Measurements from ENCODE around the gene KCTD8. TPM values are rescaled to one million over a fixed set of nuclear protein-coding genes. Genes with fewer than 3 reads are reported as not detected.

Gene KCTD8
- total and polyA plus RNA-seq, 2 donors (not counting 1 experiment from before 2014, with no cell fraction given) = not detected

GRCh38 chr4:44462259-44462658 lies 13.7 kb upstream of the KCTD8 start:
- H3K4me1 ChIP-seq (ENCODE audit: control insufficient read depth in 2 of 2, insufficient read depth in 2 of 2, low read length in 2 of 2) = no peaks in the 10 kb centered on the region
- no peaks in the 10 kb centered on the region for H3K27me3 Mint-ChIP-seq
- no peaks in the 10 kb centered on the region for H3K27me3 ChIP-seq (replicated peaks in 1 of 4; ENCODE audit: control extremely low read depth in 1 of 4, control insufficient read depth in 3 of 4, insufficient read depth in 4 of 4, low read length in 3 of 4)
- no peak overlapping the region for H3K27ac Mint-ChIP-seq
- H4K20me1 ChIP-seq (ENCODE audit: control insufficient read depth, insufficient read depth, low read length, poor library complexity, severe bottlenecking) = no peaks in the 10 kb centered on the region
- no peak overlapping the region for H3K4me2 ChIP-seq (replicated peaks; ENCODE audit: low read depth, low read length, poor library complexity, severe bottlenecking)
- TF ChIP-seq EZH2 (IDR thresholded peaks at IDR 0.05; ENCODE audit: borderline replicate concordance, insufficient read depth, low read depth, low read length, poor library complexity, severe bottlenecking) = no peak
- TF ChIP-seq CTCF (IDR thresholded peaks at IDR 0.05) = no peak
- ATAC-seq (ENCODE audit: low read depth) = no peak
- intact Hi-C loops (cut with micrococcal nuclease) = no loop called here
- H3K79me2 ChIP-seq (ENCODE audit: control insufficient read depth, insufficient read depth, low read length) = no peaks in the 10 kb centered on the region
- no peak overlapping the region for H3K9ac ChIP-seq (ENCODE audit: low read length)
- H3K4me1 Mint-ChIP-seq = no peaks in the 10 kb centered on the region
- no peaks in the 10 kb centered on the region for H3K36me3 ChIP-seq (replicated peaks in 1 of 2; ENCODE audit: control extremely low read depth in 1 of 2, control insufficient read depth in 1 of 2, extremely low read depth in 1 of 2, insufficient read depth in 2 of 2, low read length in 1 of 2)
- H2AFZ ChIP-seq (ENCODE audit: insufficient read depth, low read depth, low read length, poor library complexity, severe bottlenecking) = no peak overlapping the region
- H3K27ac ChIP-seq (ENCODE audit: low read length in 2 of 2) = no peak overlapping the region
- H3K9me3 Mint-ChIP-seq (ENCODE audit: insufficient read depth) = no peaks in the 10 kb centered on the region
- H3K4me3 ChIP-seq (ENCODE audit: control extremely low read depth in 1 of 5, extremely low read depth in 1 of 5, insufficient read depth in 1 of 5, low read depth in 2 of 5, low read length in 4 of 5) = no peak overlapping the region
- peaks cover 0 to 1% (median 0%) of the 10 kb centered on the region in 3 donors for H3K9me3 ChIP-seq (ENCODE audit: control extremely low read depth in 1 of 3, control insufficient read depth in 2 of 3, insufficient read depth in 1 of 3, low read length in 2 of 3)
- 67% methylated on average over 1 of the region's 1 CpG for WGBS (ENCODE audit: insufficient coverage)
- POLR2A ChIA-PET = no interaction called here
- CTCF ChIA-PET = interaction anchor here (1.4 kb wide), 1 partner anchor 13 kb away, joined by 3 read pairs; the partner anchor contains the start of gene KCTD8
- DNase-seq = no peak
- H3K4me3 Mint-ChIP-seq = no peak overlapping the region

GRCh38 chr4:44447563-44448504 lies 775 bp downstream of the KCTD8 start:
- Histone ChIP-seq H3K4me2 (replicated peaks; ENCODE audit: low read depth, low read length, poor library complexity, severe bottlenecking) (peak overlapping the region; percentile 81), H3K79me2 (ENCODE audit: control insufficient read depth, insufficient read depth, low read length) (no peaks in the 10 kb centered on the region), H3K4me1 (ENCODE audit: control insufficient read depth in 2 of 2, insufficient read depth in 2 of 2, low read length in 2 of 2) (peaks cover 16 to 21% of the 10 kb centered on the region in 2 donors), H3K27me3 (replicated peaks in 1 of 4; ENCODE audit: control extremely low read depth in 1 of 4, control insufficient read depth in 3 of 4, insufficient read depth in 4 of 4, low read length in 3 of 4) (peaks cover 0 to 34% (median 29%) of the 10 kb centered on the region in 4 experiments), H4K20me1 (ENCODE audit: control insufficient read depth, insufficient read depth, low read length, poor library complexity, severe bottlenecking) (no peaks in the 10 kb centered on the region), H2AFZ (ENCODE audit: insufficient read depth, low read depth, low read length, poor library complexity, severe bottlenecking) (peak overlapping the region; percentile 70), H3K9ac (ENCODE audit: low read length) (peak overlapping the region; percentile 41), H3K27ac (ENCODE audit: low read length in 2 of 2) (no peak overlapping the region), H3K9me3 (ENCODE audit: control extremely low read depth in 1 of 3, control insufficient read depth in 2 of 3, insufficient read depth in 1 of 3, low read length in 2 of 3) (peaks cover 0 to 16% (median 0%) of the 10 kb centered on the region in 3 donors), H3K36me3 (replicated peaks in 1 of 2; ENCODE audit: control extremely low read depth in 1 of 2, control insufficient read depth in 1 of 2, extremely low read depth in 1 of 2, insufficient read depth in 2 of 2, low read length in 1 of 2) (no peaks in the 10 kb centered on the region), H3K4me3 (ENCODE audit: control extremely low read depth in 1 of 5, extremely low read depth in 1 of 5, insufficient read depth in 1 of 5, low read depth in 2 of 5, low read length in 4 of 5) (peak overlapping the region in 3 of 5 experiments; percentile 34 to 54 (median 46))
- POLR2A ChIA-PET = no interaction called here
- intact Hi-C loops (cut with micrococcal nuclease) = no loop called here
- Mint-ChIP-seq H3K27ac (no peak overlapping the region), H3K9me3 (ENCODE audit: insufficient read depth) (no peaks in the 10 kb centered on the region), H3K4me3 (peak overlapping the region; percentile 73), H3K4me1 (peaks cover 10% of the 10 kb centered on the region), H3K27me3 (peaks cover 57% of the 10 kb centered on the region)
- DNase-seq (peak; percentile 31), ATAC-seq (ENCODE audit: low read depth) (no peak)
- 8% methylated on average over 110 of the region's 110 CpGs for WGBS (ENCODE audit: insufficient coverage)
- no peak for TF ChIP-seq EZH2 (IDR thresholded peaks at IDR 0.05; ENCODE audit: borderline replicate concordance, insufficient read depth, low read depth, low read length, poor library complexity, severe bottlenecking)
- TF ChIP-seq CTCF (IDR thresholded peaks at IDR 0.05) = no peak
- CTCF ChIA-PET = no interaction called here

Measured in B cell (primary cell).